ENCODE results near the gene FLOT1. TPM values are rescaled to one million over a fixed set of nuclear protein-coding genes. Genes with fewer than 3 reads are reported as not detected.

FLOT1 gene
- total and polyA plus RNA-seq, 9 of the 15 experiments (the other 6 are each of a cell fraction or from before 2014, with no cell fraction given), result 11.7 to 149 (median 118) TPM

DNA sequence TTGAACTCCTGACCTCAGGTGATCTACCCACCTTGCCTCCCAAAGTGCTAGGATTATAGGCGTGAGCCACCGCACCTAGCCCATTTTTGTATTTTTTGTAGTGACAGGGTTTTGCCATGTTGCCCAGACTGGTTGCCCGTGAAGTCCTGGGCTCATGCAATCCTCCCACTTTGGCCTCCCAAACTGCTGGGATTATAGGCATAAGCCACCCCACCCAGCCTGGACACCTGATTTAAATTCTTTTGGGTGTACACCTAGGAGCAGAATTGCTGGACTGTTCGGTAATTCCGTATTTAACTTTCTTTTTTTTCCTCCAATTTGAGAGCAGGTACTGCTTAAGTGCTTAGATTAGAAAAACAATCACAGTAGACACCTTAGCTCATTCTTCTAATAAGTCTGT lies 46.1 kb downstream of the FLOT1 start:
- peaks cover 3 to 6% of the 10 kb centered on the region in 2 experiments; a peak in 4 of 5 replicates for H3K4me1 ChIP-seq (replicated peaks in 1 of 2; ENCODE audit: control insufficient read depth in 2 of 2, insufficient read depth in 2 of 2, low read length in 2 of 2)
- CTCF ChIA-PET (ENCODE audit: low intra/inter-chr PET ratio), result no interaction called here
- in situ Hi-C loops (cut with MboI), result no loop called here
- 79% methylated on average over 5 of the region's 5 CpGs for WGBS (ENCODE audit: insufficient coverage, low coverage, missing lambda C conversion rate)
- no peak overlapping the region for H3K9ac ChIP-seq (ENCODE audit: insufficient read depth in 1 of 2, low read depth in 2 of 2, low read length in 2 of 2)
- ATAC-seq (no peak), FAIRE-seq (no peak), DNase-seq (ENCODE audit: extremely low read depth in 1 of 4, low spot score in 3 of 4) (no peak)
- POLR2A ChIA-PET, result interaction anchor here (1.2 to 23.5 kb wide), 3 partner anchors 8 to 81 kb away, joined by 5 to 524 read pairs (median 6); partner anchors contain the start of genes MDC1 and TUBB
- H3K9me3 ChIP-seq (replicated peaks; ENCODE audit: control insufficient read depth, insufficient read depth, low read depth, low read length), result no peaks in the 10 kb centered on the region
- no peaks in the 10 kb centered on the region for H3K27me3 ChIP-seq (ENCODE audit: control insufficient read depth in 2 of 2, insufficient read depth in 2 of 2, low read length in 2 of 2)
- no peaks in the 10 kb centered on the region for H3K79me2 ChIP-seq (ENCODE audit: control insufficient read depth, insufficient read depth, low read length)
- no peaks in the 10 kb centered on the region for H4K20me1 ChIP-seq (replicated peaks; ENCODE audit: control insufficient read depth, insufficient read depth, low read length)
- no peak overlapping the region for H2AFZ ChIP-seq (ENCODE audit: low read depth, low read length)
- no peak overlapping the region for H3K4me3 ChIP-seq
- no TSS peak for BruUV-seq (replicated peaks)
- intact Hi-C loops (cut with micrococcal nuclease), result no loop called here
- H3K9me1 ChIP-seq (ENCODE audit: control insufficient read depth, insufficient read depth, low read length), result no peaks in the 10 kb centered on the region
- H3K4me2 ChIP-seq (ENCODE audit: insufficient read depth, low read length), result no peak overlapping the region
- H3K36me3 ChIP-seq (ENCODE audit: control insufficient read depth, insufficient read depth, low read length), result peaks cover 13% of the 10 kb centered on the region
- no peak overlapping the region for H3K27ac ChIP-seq (ENCODE audit: extremely low read depth, low read depth, low read length)
- TF ChIP-seq ZNF324 (CRISPR knock-in tag; IDR thresholded peaks at IDR 0.05) (no peak), MLX (CRISPR knock-in tag; conservative IDR thresholded peaks at IDR 0.05) (no peak), CC2D1A (IDR thresholded peaks at IDR 0.05) (no peak), HNRNPK (IDR thresholded peaks at IDR 0.05; ENCODE audit: low read depth, low read length, poor library complexity, severe bottlenecking) (no peak), RERE (CRISPR knock-in tag; IDR thresholded peaks at IDR 0.05; ENCODE audit: borderline replicate concordance) (no peak), RFX1 (IDR thresholded peaks at IDR 0.05) (no peak), THAP7 (CRISPR knock-in tag; IDR thresholded peaks at IDR 0.05) (no peak)
- TF ChIP-seq, protein P1, sequence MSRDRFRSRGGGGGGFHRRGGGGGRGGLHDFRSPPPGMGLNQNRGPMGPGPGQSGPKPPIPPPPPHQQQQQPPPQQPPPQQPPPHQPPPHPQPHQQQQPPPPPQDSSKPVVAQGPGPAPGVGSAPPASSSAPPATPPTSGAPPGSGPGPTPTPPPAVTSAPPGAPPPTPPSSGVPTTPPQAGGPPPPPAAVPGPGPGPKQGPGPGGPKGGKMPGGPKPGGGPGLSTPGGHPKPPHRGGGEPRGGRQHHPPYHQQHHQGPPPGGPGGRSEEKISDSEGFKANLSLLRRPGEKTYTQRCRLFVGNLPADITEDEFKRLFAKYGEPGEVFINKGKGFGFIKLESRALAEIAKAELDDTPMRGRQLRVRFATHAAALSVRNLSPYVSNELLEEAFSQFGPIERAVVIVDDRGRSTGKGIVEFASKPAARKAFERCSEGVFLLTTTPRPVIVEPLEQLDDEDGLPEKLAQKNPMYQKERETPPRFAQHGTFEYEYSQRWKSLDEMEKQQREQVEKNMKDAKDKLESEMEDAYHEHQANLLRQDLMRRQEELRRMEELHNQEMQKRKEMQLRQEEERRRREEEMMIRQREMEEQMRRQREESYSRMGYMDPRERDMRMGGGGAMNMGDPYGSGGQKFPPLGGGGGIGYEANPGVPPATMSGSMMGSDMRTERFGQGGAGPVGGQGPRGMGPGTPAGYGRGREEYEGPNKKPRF (IDR thresholded peaks at IDR 0.05; ENCODE audit: low read depth, low read length), result no peak
- TF ChIP-seq, protein P2, sequence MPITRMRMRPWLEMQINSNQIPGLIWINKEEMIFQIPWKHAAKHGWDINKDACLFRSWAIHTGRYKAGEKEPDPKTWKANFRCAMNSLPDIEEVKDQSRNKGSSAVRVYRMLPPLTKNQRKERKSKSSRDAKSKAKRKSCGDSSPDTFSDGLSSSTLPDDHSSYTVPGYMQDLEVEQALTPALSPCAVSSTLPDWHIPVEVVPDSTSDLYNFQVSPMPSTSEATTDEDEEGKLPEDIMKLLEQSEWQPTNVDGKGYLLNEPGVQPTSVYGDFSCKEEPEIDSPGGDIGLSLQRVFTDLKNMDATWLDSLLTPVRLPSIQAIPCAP (CRISPR knock-in tag; IDR thresholded peaks at IDR 0.05; ENCODE audit: borderline replicate concordance), result no peak
- TF ChIP-seq, protein P3, sequence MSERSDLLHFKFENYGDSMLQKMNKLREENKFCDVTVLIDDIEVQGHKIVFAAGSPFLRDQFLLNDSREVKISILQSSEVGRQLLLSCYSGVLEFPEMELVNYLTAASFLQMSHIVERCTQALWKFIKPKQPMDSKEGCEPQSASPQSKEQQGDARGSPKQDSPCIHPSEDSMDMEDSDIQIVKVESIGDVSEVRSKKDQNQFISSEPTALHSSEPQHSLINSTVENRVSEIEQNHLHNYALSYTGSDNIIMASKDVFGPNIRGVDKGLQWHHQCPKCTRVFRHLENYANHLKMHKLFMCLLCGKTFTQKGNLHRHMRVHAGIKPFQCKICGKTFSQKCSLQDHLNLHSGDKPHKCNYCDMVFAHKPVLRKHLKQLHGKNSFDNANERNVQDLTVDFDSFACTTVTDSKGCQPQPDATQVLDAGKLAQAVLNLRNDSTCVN (CRISPR knock-in tag; IDR thresholded peaks at IDR 0.05), result no peak
